GM18499 (cell line): ENCODE data around the gene A4GALT.
"Not testable (repeated sequence)": the region's sequence is repeated elsewhere in the genome, so short reads cannot be mapped to it uniquely, and the experiment has no call there.

Experiments used
- ATAC-seq: cut with Tn5 transposase; IDR thresholded peaks from one replicate; pipeline ENCODE4 v1.9.1; 2021; ENCODE audit warnings: moderate number of reproducible peaks; ENCODE audit not compliant: insufficient read depth, unreplicated experiment

The A4GALT gene

DNA sequence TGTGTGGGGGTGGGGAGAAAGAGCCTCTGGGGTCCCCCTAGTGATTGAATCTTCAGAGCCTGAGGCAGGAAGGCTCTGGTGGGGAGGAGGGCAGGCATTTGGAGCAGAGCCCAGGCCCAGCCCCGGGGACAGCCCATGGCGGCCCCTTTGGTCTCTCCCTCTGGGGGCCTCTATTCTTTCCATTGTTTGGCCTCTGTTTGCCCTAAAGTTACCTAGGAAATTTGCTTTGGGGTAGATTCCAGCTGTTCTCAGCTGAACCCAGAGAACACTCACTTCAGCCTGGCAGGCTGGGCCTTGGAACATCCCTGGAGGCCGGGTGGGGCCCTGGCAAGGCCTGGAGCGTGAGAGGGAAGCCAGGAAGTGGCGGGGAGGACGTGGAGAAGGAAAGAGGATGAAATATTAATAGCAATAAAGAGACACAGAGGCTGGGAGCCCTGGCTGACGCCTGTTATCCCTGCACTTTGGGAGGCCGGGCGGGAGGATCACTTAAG is 22.9 kb upstream of the A4GALT start:
- ATAC-seq: no peak

- no peak for ATAC-seq
Measured at GRCh38 chr22:42742940-42743339, 22.3 kb upstream of the A4GALT start.

DNA sequence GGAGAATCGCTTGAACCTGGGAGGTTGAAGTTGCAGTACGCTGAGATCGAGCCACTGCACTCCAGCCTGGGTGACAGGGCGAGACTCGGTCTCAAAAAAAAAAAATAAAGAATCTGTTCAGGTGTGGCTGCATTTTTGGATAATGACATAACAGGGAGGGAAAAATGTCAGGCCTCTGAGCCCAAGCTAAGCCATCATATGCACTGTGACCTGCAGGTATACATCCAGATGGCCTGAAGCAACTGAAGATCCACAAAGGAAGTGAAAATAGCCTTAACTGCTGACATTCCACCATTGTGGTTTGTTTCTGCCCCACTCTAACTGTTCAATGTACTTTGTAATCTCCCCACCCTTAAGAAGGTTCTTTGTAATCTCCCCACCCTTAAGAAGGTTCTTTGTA is 19.6 kb upstream of the A4GALT start:
- ATAC-seq: not testable (repeated sequence)

- ATAC-seq: no peak
Measured at GRCh38 chr22:42734406-42734805, 13.7 kb upstream of the A4GALT start.

DNA sequence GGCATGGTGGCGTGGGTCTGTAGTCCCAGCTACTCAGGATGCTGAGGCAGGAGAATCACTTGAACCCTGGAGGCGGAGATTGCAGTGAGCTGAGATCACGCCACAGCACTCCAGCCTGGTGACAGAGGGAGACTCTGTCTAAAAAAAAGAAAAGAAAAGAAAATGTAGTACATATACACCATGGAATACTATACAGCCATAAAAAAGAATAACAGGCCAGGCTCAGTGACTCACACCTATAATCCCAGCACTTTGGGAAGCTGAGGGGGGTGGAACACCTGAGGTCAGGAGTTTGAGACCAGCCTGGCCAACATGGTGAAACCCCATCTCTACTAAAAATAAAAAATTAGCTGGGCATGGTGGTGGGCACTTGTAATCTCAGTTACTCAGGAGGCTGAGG is 12.7 kb upstream of the A4GALT start:
- not testable (repeated sequence) for ATAC-seq

GRCh38 chr22:42732081-42732480 is 11.4 kb upstream of the A4GALT start:
- ATAC-seq: no peak

- no peak for ATAC-seq
Measured at GRCh38 chr22:42726811-42727210, 6.1 kb upstream of the A4GALT start.

- no peak for ATAC-seq
Measured at GRCh38 chr22:42725606-42726355, 5.1 kb upstream of the A4GALT start.

GRCh38 chr22:42724062-42724461 is 3.4 kb upstream of the A4GALT start:
- no peak for ATAC-seq

DNA sequence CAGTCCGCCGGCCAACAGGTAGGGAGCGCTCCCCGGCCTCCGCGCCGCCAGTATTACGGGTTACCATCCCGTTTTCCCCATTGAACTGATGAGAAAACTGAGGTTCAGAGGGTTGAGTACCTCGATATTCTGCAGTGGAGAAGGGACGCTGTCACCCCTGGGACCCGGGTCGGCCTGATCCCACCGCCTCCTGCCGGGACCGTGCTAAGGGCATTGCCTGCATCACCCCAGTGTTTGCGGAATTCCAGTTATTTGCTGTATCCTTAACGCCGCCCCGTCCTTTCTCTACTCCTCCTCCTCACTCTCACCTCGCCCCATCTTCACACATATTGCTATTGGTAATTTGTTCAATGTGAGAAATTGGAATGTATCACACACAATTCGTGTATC is 370 bp upstream of the A4GALT start:
- ATAC-seq: no peak

GRCh38 chr22:42719656-42720262 is 911 bp downstream of the A4GALT start:
- no peak for ATAC-seq

- no peak for ATAC-seq
Measured at GRCh38 chr22:42719133-42719532, 1.5 kb downstream of the A4GALT start.

GRCh38 chr22:42717197-42717928 is 3.3 kb downstream of the A4GALT start:
- ATAC-seq: no peak

- no peak for ATAC-seq
Measured at GRCh38 chr22:42716649-42717127, 4.0 kb downstream of the A4GALT start.

DNA sequence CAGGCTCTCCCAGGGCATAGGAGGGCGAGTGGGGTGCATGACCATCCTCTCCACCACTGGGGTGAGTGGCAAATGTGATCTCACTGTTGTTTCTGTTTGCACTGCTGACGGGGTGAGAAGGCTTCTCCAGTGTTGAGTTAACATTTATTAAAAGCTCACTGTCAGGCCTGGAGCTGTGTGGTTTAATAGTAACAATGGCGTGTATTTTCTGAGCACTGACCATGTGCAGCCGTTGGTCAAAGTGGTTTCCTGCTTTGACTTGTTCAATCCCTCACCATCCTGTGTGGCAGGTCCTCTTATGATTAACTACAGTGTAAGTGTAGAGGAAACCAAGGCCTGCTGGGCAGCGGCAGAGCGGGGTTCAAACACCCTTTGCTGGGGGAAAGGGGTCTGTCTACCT is 4.4 kb downstream of the A4GALT start:
- no peak for ATAC-seq

GRCh38 chr22:42714768-42715390 is 5.8 kb downstream of the A4GALT start:
- ATAC-seq: no peak

DNA sequence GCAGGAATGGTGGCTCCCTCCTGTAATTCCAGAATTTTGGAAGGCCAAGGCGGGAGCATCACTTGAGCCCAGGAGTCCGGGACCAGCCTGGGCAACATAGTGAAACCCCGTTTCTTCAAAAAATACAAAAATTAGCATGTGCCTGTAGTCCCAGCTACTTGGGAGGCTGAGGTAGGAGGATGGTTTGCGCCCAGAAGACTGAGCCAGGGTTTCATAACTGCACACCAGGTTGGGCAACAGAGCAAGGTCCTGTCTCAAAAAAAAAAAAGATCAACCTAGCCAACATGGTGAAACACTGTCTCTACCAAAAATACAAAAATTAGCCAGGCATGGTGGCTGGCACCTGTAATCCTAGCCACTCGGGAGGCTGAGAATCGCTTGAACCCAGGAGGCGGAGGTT is 6.4 kb downstream of the A4GALT start:
- ATAC-seq: no peak

DNA sequence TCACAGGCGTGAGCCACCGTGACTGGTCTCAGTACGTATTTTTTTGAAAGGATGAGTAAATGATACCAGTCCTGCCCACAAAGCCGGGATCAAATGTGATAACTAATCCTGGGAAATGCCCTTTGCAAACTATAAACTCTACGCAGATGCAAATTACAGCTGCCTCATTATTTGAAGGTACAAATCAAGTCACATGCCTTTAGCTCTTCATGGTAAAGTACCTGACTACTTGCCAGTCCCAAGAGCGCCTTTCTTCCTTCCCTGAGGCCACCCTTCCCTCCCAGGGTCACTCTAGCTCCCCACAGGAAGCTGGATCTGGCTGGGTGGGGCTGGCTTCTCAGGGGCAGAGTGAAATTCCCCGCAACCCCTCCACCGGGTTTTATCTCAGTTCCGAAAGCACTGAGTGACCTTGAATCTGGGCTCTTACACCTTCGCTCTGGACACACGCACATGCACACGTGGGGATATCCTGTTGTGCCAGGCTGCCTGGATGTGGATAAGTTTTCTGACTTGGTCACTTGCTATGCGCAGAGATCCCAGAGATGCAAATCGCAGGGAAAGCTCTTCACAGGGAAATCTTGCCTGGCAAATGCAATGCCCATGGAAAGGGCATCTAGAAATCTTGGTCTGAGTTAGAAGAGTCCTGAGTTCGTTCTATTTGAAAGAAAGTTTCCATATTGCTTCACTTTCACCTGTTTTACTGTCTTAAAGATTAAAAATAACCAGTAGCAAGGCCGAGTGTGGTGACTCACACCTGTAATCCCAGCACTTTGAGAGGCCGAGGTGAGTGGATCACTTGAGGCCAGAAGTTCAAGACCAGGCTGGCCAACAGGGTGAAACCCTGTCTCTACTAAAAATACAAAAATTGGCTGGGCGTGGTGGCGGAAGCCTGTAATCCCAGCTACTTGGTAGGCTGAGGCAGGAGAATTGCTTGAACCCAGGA is 8.5 kb downstream of the A4GALT start:
- no peak for ATAC-seq

GRCh38 chr22:42711281-42711731 is 9.4 kb downstream of the A4GALT start:
- ATAC-seq: no peak

- no peak for ATAC-seq
Measured at GRCh38 chr22:42708417-42708816, 12.3 kb downstream of the A4GALT start.
